GM12891 (cell line): Measurements from ENCODE around the gene STX16.

Source experiments
- PAX5 ChIP-seq: IDR thresholded peaks from 2 replicates; pipeline ENCODE4 v1.6.1; 2011; ENCODE audit warnings: low read length, moderate library complexity, mild to moderate bottlenecking; ENCODE audit not compliant: insufficient read depth, severe bottlenecking
- POLR2A ChIP-seq: IDR thresholded peaks from 2 replicates; pipeline ENCODE4 v1.6.1; 2011; ENCODE audit warnings: low read depth, low read length, control low read depth
- POLR2AphosphoS5 ChIP-seq: IDR thresholded peaks from 2 replicates; pipeline ENCODE4 v1.6.1; 2011; ENCODE audit warnings: low read depth, low read length, control low read depth
- POU2F2 ChIP-seq: IDR thresholded peaks from 2 replicates; pipeline ENCODE4 v1.6.1; 2011; ENCODE audit warnings: low read depth, mild to moderate bottlenecking, control low read depth, low read length, moderate library complexity
- SPI1 ChIP-seq: IDR thresholded peaks from 2 replicates; pipeline ENCODE4 v1.6.1; 2011; ENCODE audit warnings: low read depth, low read length, control low read depth
- TAF1 ChIP-seq: IDR thresholded peaks from 2 replicates; pipeline ENCODE4 v1.6.1; 2011; ENCODE audit warnings: low read depth, low read length, control low read depth

GRCh38 chr20:58642441-58642840, 8.6 kb upstream of the STX16 start:
- TF ChIP-seq TAF1 (no peak), POLR2AphosphoS5 (no peak), POLR2A (no peak), PAX5 (no peak), SPI1 (no peak), POU2F2 (no peak)
